K562 (cell line): Measurements from ENCODE around the gene NPIPB2. TPM values are rescaled to one million over a fixed set of nuclear protein-coding genes. Genes with fewer than 3 reads are reported as not detected.

Experiments
- ATAC-seq: fragments of 200-7000 bp; cut with Tn5 transposase; 3 replicates; pipeline ENCODE4 v1.9.1; 2020; ENCODE audit warnings: moderate library complexity
- BruUV-seq: library from RNA; stranded (reverse); fragments of 400-500 nt; replicated peaks from 2 replicates; lab custom pipeline; 2021; lab: Mats Ljungman, UMichigan
- CTCF ChIA-PET: fragments of 300-600 bp; formaldehyde crosslinking; extraction: SDS; loops from one replicate; lab custom pipeline; 2021; ENCODE audit warnings: low intra/inter-chr PET ratio; lab: Yijun Ruan, JAX
- POLR2A ChIA-PET: fragments of 300-600, 350-650 bp; sonication (Branson Sonifier 250); formaldehyde crosslinking; extraction: SDS; loops from one replicate; lab custom pipeline; 2021; ENCODE audit warnings: antibody characterized with exemption, inconsistent platforms; lab: Yijun Ruan, JAX
- DNase-seq, 4 experiments: peaks; one replicate each; pipeline versions ENCODE4 v3.0.0 to v3.0.0-alpha.2; 2011 to 2018; ENCODE audit warnings: low spot score in 3 of 4, mixed read lengths in 3 of 4; ENCODE audit errors: extremely low read depth in 1 of 4
- FAIRE-seq: peaks from 2 replicates; lab custom pipeline; 2011; peaks lifted over from hg19 to GRCh38; lab: Jason Lieb, UNC
- H2AFZ ChIP-seq: 2 replicates; pipeline ENCODE4 v1.6.0; 2011; ENCODE audit warnings: low read depth, low read length, control low read depth, inconsistent platforms
- H3K27ac ChIP-seq: fragments of 200-600 bp; 3 replicates; pipeline ENCODE4 v1.8.0; 2011; ENCODE audit warnings: low read depth, mild to moderate bottlenecking, control low read depth, inconsistent platforms, low read length, moderate library complexity, mixed read lengths; ENCODE audit errors: extremely low read depth
- H3K27me3 ChIP-seq, 2 experiments: fragments of 300-600 bp in 1 of 2; 2 replicates in 1 of 2; 3 replicates in 1 of 2; pipeline versions ENCODE4 v1.6.0 to v1.8.0; 2011; ENCODE audit warnings: inconsistent platforms in 2 of 2, low read length in 2 of 2, mild to moderate bottlenecking in 1 of 2, mixed read lengths in 1 of 2, moderate library complexity in 1 of 2; ENCODE audit not compliant: control insufficient read depth in 2 of 2, insufficient read depth in 2 of 2
- H3K36me3 ChIP-seq: fragments of 300-600 bp; 3 replicates; pipeline ENCODE4 v1.8.0; 2011; ENCODE audit warnings: mild to moderate bottlenecking, low read length, inconsistent platforms; ENCODE audit not compliant: control insufficient read depth, insufficient read depth
- H3K4me1 ChIP-seq, 2 experiments: fragments of 200-600 bp in 1 of 2; replicated peaks in 1 of 2; 2 replicates in 1 of 2; 3 replicates in 1 of 2; pipeline versions ENCODE4 v1.5.1 to v1.8.0; 2011; ENCODE audit warnings: inconsistent platforms in 2 of 2, low read length in 2 of 2, mild to moderate bottlenecking in 1 of 2, mixed read lengths in 1 of 2, moderate library complexity in 1 of 2; ENCODE audit not compliant: control insufficient read depth in 2 of 2, insufficient read depth in 2 of 2
- H3K4me2 ChIP-seq: 2 replicates; pipeline ENCODE4 v1.6.1; 2011; ENCODE audit warnings: low read length, control low read depth, inconsistent platforms, mixed read lengths; ENCODE audit not compliant: insufficient read depth
- H3K4me3 ChIP-seq: fragments of 200-600 bp; sonication (generic), shearing (Covaris generic); 2 replicates; pipeline ENCODE4 v1.5.1; 2016; ENCODE audit warnings: control low read depth, inconsistent platforms
- H3K79me2 ChIP-seq: fragments of 200-600 bp; 3 replicates; pipeline ENCODE4 v1.8.0; 2011; ENCODE audit warnings: low read length, inconsistent platforms; ENCODE audit not compliant: control insufficient read depth, insufficient read depth
- H3K9ac ChIP-seq, 2 experiments: 2 replicates each; pipeline versions ENCODE4 v1.6.0 to v1.6.1; 2011; ENCODE audit warnings: low read depth in 2 of 2, low read length in 2 of 2, control low read depth in 1 of 2, inconsistent platforms in 1 of 2, mild to moderate bottlenecking in 1 of 2, mixed read lengths in 1 of 2; ENCODE audit not compliant: insufficient read depth in 1 of 2
- H3K9me1 ChIP-seq: one replicate; pipeline ENCODE4 v1.6.0; 2011; ENCODE audit warnings: inconsistent platforms, mild to moderate bottlenecking, low read length, moderate library complexity; ENCODE audit not compliant: control insufficient read depth, insufficient read depth
- H3K9me3 ChIP-seq: replicated peaks from 2 replicates; pipeline ENCODE4 v1.5.1; 2011; ENCODE audit warnings: low read depth, low read length, inconsistent platforms; ENCODE audit not compliant: control insufficient read depth, insufficient read depth
- H4K20me1 ChIP-seq: replicated peaks from 2 replicates; pipeline ENCODE4 v1.6.1; 2011; ENCODE audit warnings: low read length, inconsistent platforms, mixed read lengths; ENCODE audit not compliant: control insufficient read depth, insufficient read depth
- ADNP ChIP-seq: fragments of 200-800 bp; sonication (Bioruptor generic); IDR thresholded peaks from 2 replicates; pipeline ENCODE4 v1.6.1; 2016; ENCODE audit warnings: missing genetic modification characterization, missing compliant biosample characterization
- BRF2 ChIP-seq: IDR thresholded peaks from 3 replicates; pipeline ENCODE4 v1.6.1; 2011; ENCODE audit warnings: borderline replicate concordance, mild to moderate bottlenecking; ENCODE audit not compliant: insufficient read length, insufficient read depth
- DMBX1 ChIP-seq: fragments of 250-450 bp; sonication (Bioruptor Pico); IDR thresholded peaks from 2 replicates; pipeline ENCODE4 v1.8.0; 2022; ENCODE audit warnings: inconsistent platforms, mild to moderate bottlenecking, moderate library complexity, borderline replicate concordance
- HES1 ChIP-seq: fragments of 450-650 bp; IDR thresholded peaks from 2 replicates; pipeline ENCODE4 v1.6.1; 2016; ENCODE audit warnings: low read depth, mild to moderate bottlenecking, moderate library complexity
- JUNB ChIP-seq: fragments of 450-650 bp; formaldehyde crosslinking; conservative IDR thresholded peaks from 2 replicates; pipeline ENCODE4 v1.4.0; 2020; ENCODE audit warnings: mild to moderate bottlenecking
- MECOM ChIP-seq: fragments of 250-450 bp; sonication (Bioruptor Pico); IDR thresholded peaks from 2 replicates; pipeline ENCODE4 v1.8.0; 2022; ENCODE audit warnings: inconsistent platforms
- MLX ChIP-seq, 2 experiments: fragments of 450-650 bp in 1 of 2; sonication (generic) in 1 of 2; formaldehyde crosslinking; conservative IDR thresholded peaks; 2 replicates each; pipeline versions ENCODE4 v1.4.0 to v1.8.1; 2020 to 2022; ENCODE audit warnings: mild to moderate bottlenecking in 1 of 2, missing genetic modification reagents in 1 of 2
- RBFOX2 ChIP-seq: fragments of 200-400 bp; formaldehyde crosslinking; IDR thresholded peaks from 2 replicates; pipeline ENCODE4 v1.6.1; 2017; ENCODE audit warnings: low read depth, mild to moderate bottlenecking, low read length, moderate library complexity
- SMARCA5 ChIP-seq: fragments of 450-650 bp; IDR thresholded peaks from 2 replicates; pipeline ENCODE4 v1.6.1; 2016
- SMARCC2 ChIP-seq: fragments of 450-650 bp; IDR thresholded peaks from 2 replicates; pipeline ENCODE4 v1.6.1; 2017; ENCODE audit warnings: antibody characterized with exemption, moderate library complexity, mild to moderate bottlenecking, low read depth
- SP2 ChIP-seq: IDR thresholded peaks from 2 replicates; pipeline ENCODE4 v1.6.1; 2011; ENCODE audit warnings: mild to moderate bottlenecking, low read depth, low read length, moderate library complexity; ENCODE audit not compliant: poor library complexity, severe bottlenecking; ENCODE audit errors: extremely low read depth
- SREBF2 ChIP-seq: sonication (generic); formaldehyde crosslinking; IDR thresholded peaks from 2 replicates; pipeline ENCODE4 v1.4.0; 2020; ENCODE audit warnings: mild to moderate bottlenecking, missing genetic modification reagents
- TGIF2 ChIP-seq: sonication (generic); formaldehyde crosslinking; IDR thresholded peaks from 2 replicates; pipeline ENCODE4 v1.8.1; 2022; ENCODE audit warnings: mild to moderate bottlenecking, missing genetic modification reagents, moderate library complexity
- ZHX1 ChIP-seq: fragments of 150-350 bp; conservative IDR thresholded peaks from 2 replicates; pipeline ENCODE4 v1.6.1; 2014; ENCODE audit warnings: low read length
- ZNF133 ChIP-seq: fragments of 250-450 bp; sonication (Bioruptor Pico); IDR thresholded peaks from 2 replicates; pipeline ENCODE4 v1.4.0; 2020; ENCODE audit warnings: mild to moderate bottlenecking
- ZNF253 ChIP-seq: fragments of 250-450 bp; sonication (Bioruptor Pico); conservative IDR thresholded peaks from 2 replicates; pipeline ENCODE4 v1.6.1; 2021; ENCODE audit warnings: mild to moderate bottlenecking
- ZNF507 ChIP-seq: conservative IDR thresholded peaks from 2 replicates; pipeline ENCODE4 v1.6.1; 2017; ENCODE audit warnings: missing genetic modification characterization, missing compliant biosample characterization
- ZNF696 ChIP-seq: fragments of 250-450 bp; sonication (Bioruptor Pico); conservative IDR thresholded peaks from 2 replicates; pipeline ENCODE4 v1.4.0; 2020; ENCODE audit warnings: mild to moderate bottlenecking, moderate library complexity
- WGBS: fragments of 100-300 bp; shearing (Covaris generic); methylation state at CpG from one replicate; pipeline ENCODE4 v1.1.6; 2016; ENCODE audit warnings: low coverage, mixed read lengths; ENCODE audit not compliant: insufficient coverage; ENCODE audit errors: missing lambda C conversion rate; 5-methylcytosine and 5-hydroxymethylcytosine counted together
- in situ Hi-C: fragments of 300-500 bp; cut with MboI; formaldehyde crosslinking; loops from 4 replicates; pipeline ENCODE4 v1.15.0; 2018; ENCODE audit warnings: inconsistent platforms, mixed read lengths
- intact Hi-C: fragments of 100-400 bp; cut with micrococcal nuclease; formaldehyde crosslinking; loops from 2 replicates; pipeline ENCODE4 v1.14.2; 2022
- polyA plus RNA-seq, 8 experiments: library from polyadenylated mRNA; depleted of rRNA in 4 of 8; stranded (reverse) in 5 of 8; unstranded in 3 of 8; fragments of >200 nt; fragmentation: Nextera tagmentation in 2 of 8; fragmentation: Illumina TruSeq in 1 of 8; extraction: Ambion mirVana in 2 of 8; extraction: Trizol in 1 of 8; gene quantifications; 2 replicates each; pipeline versions ENCODE4 v1.2.1 to v1.2.3, GENCODE V29; 2011 to 2014; ENCODE audit warnings: inconsistent platforms in 1 of 8, missing spikeins in 1 of 8
- total RNA-seq, 7 experiments: library from RNA; depleted of rRNA in 6 of 7; stranded (reverse); fragments of >200 nt in 6 of 7; fragmentation: Illumina TruSeq in 2 of 7; extraction: Trizol in 2 of 7; gene quantifications; 2 replicates each; pipeline versions ENCODE4 v1.2.1 to v1.2.3, GENCODE V29; 2011 to 2021; ENCODE audit warnings: low replicate concordance in 1 of 7

Gene NPIPB2
- total and polyA plus RNA-seq, 9 of the 15 experiments (the other 6 are each of a cell fraction or from before 2014, with no cell fraction given) = 0.21 to 2.9 (median 1.6) TPM; not detected in 1

GRCh38 chr16:11973070-11973469, 31.2 kb upstream of the NPIPB2 start:
- ChIA-PET CTCF (no interaction called here), POLR2A (interaction anchor here (0.6 to 1.0 kb wide), 4 partner anchors 9 to 94 kb away, joined by 3 to 4 read pairs (median 3); no protein-coding TSS in a partner anchor)
- no peak overlapping the region for H3K4me2 ChIP-seq
- H3K27ac ChIP-seq = no peak overlapping the region
- no peaks in the 10 kb centered on the region for H4K20me1 ChIP-seq
- ATAC-seq (no peak), FAIRE-seq (no peak), DNase-seq (no peak)
- no peak overlapping the region for H3K4me3 ChIP-seq
- H3K4me1 ChIP-seq = peaks cover 0 to 27% of the 10 kb centered on the region in 2 experiments; a peak in 3 of 5 replicates
- in situ Hi-C loops = loop anchor here (5.0 kb wide), 1 partner anchor 84 kb away; no protein-coding TSS in a partner anchor
- no peak overlapping the region for H2AFZ ChIP-seq
- BruUV-seq = no TSS peak
- no peaks in the 10 kb centered on the region for H3K27me3 ChIP-seq
- intact Hi-C loops = no loop called here
- peaks cover 19% of the 10 kb centered on the region for H3K79me2 ChIP-seq
- no peak overlapping the region for H3K9ac ChIP-seq
- H3K9me1 ChIP-seq = no peaks in the 10 kb centered on the region
- no peaks in the 10 kb centered on the region for H3K9me3 ChIP-seq
- WGBS = 64% methylated on average over 5 of the region's 5 CpGs
- no peaks in the 10 kb centered on the region for H3K36me3 ChIP-seq
- TF ChIP-seq ZNF253 (CRISPR knock-in tag) (no peak), SMARCC2 (no peak), DMBX1 (CRISPR knock-in tag) (no peak), JUNB (CRISPR knock-in tag) (no peak), ZNF133 (CRISPR knock-in tag) (no peak), BRF2 (no peak), HES1 (no peak), SREBF2 (no peak), SP2 (no peak), ZHX1 (no peak), ZNF507 (tag) (no peak), SMARCA5 (no peak), MLX (CRISPR knock-in tag; conservative IDR thresholded peaks at IDR 0.05) (no peak), ADNP (tag) (no peak), MECOM (no peak), RBFOX2 (no peak), TGIF2 (CRISPR knock-in tag) (no peak), ZNF696 (CRISPR knock-in tag) (no peak)
- TF ChIP-seq, all 486 proteins: peak for 0
